CD14-positive monocyte (primary cell): Measurements from ENCODE around the gene B3GNT7. TPM values are rescaled to one million over a fixed set of nuclear protein-coding genes. Genes with fewer than 3 reads are reported as not detected.

Source experiments
- DNase-seq, 3 donors: peaks; one replicate each; pipeline ENCODE4 v3.0.0-alpha.2; 2011 to 2022
- H2AFZ ChIP-seq: 2 replicates; pipeline ENCODE4 v1.6.0; 2012; ENCODE audit warnings: mild to moderate bottlenecking, low read depth, low read length, inconsistent platforms; ENCODE audit not compliant: insufficient read depth, poor library complexity, severe bottlenecking
- H3K27ac ChIP-seq, 2 donors: 1 replicate in 1 of 2; 2 replicates in 1 of 2; pipeline ENCODE4 v1.5.1; 2012 to 2013; ENCODE audit warnings: low read length in 2 of 2, control low read depth in 1 of 2, inconsistent platforms in 1 of 2, low read depth in 1 of 2, mild to moderate bottlenecking in 1 of 2
- H3K27me3 ChIP-seq, 2 donors: one replicate each; pipeline versions ENCODE4 v1.6.0 to v1.6.1; 2011 to 2013; ENCODE audit warnings: low read length in 2 of 2; ENCODE audit not compliant: control insufficient read depth in 2 of 2, insufficient read depth in 2 of 2
- H3K36me3 ChIP-seq, 2 donors: replicated peaks in 1 of 2; 1 replicate in 1 of 2; 2 replicates in 1 of 2; pipeline versions ENCODE4 v1.5.1 to v1.6.1; 2012 to 2013; ENCODE audit warnings: low read length in 2 of 2, control low read depth in 1 of 2, inconsistent platforms in 1 of 2, mild to moderate bottlenecking in 1 of 2; ENCODE audit not compliant: insufficient read depth in 2 of 2, control insufficient read depth in 1 of 2
- H3K4me1 ChIP-seq, 2 donors: 1 replicate in 1 of 2; 2 replicates in 1 of 2; pipeline versions ENCODE4 v1.5.1 to v1.6.1; 2012 to 2013; ENCODE audit warnings: low read length in 2 of 2, control low read depth in 1 of 2, inconsistent platforms in 1 of 2, mild to moderate bottlenecking in 1 of 2, moderate library complexity in 1 of 2; ENCODE audit not compliant: insufficient read depth in 2 of 2, control insufficient read depth in 1 of 2
- H3K4me2 ChIP-seq: replicated peaks from 2 replicates; pipeline ENCODE3; 2012; ENCODE audit warnings: low read length, moderate library complexity, mild to moderate bottlenecking; ENCODE audit not compliant: poor library complexity, severe bottlenecking; ENCODE audit errors: extremely low read depth
- H3K4me3 ChIP-seq, 3 experiments: fragments of 200-600 bp in 1 of 3; sonication (generic) in 1 of 3; replicated peaks in 1 of 3; 1 replicate in 2 of 3; 2 replicates in 1 of 3; pipeline ENCODE4 v1.5.1; 2011 to 2013; ENCODE audit warnings: low read length in 3 of 3, mild to moderate bottlenecking in 3 of 3, control low read depth in 2 of 3, low read depth in 2 of 3, inconsistent platforms in 1 of 3, moderate library complexity in 1 of 3
- H3K79me2 ChIP-seq: 2 replicates; pipeline ENCODE4 v1.6.0; 2012; ENCODE audit warnings: mild to moderate bottlenecking, control low read depth, inconsistent platforms, low read length, moderate library complexity; ENCODE audit not compliant: insufficient read depth
- H3K9ac ChIP-seq: 2 replicates; pipeline ENCODE4 v1.6.0; 2017; ENCODE audit warnings: low read length, mild to moderate bottlenecking; ENCODE audit not compliant: insufficient read depth, poor library complexity, severe bottlenecking
- H3K9me3 ChIP-seq, 2 donors: replicated peaks in 1 of 2; 1 replicate in 1 of 2; 2 replicates in 1 of 2; pipeline versions ENCODE4 v1.5.1 to v1.6.1; 2012 to 2013; ENCODE audit warnings: low read length in 2 of 2, control low read depth in 1 of 2; ENCODE audit not compliant: control insufficient read depth in 1 of 2, insufficient read depth in 1 of 2
- H4K20me1 ChIP-seq: 2 replicates; pipeline ENCODE4 v1.6.0; 2012; ENCODE audit warnings: mild to moderate bottlenecking, low read length, control low read depth, moderate library complexity; ENCODE audit not compliant: insufficient read depth
- H3K27ac Mint-ChIP-seq, 7 donors: one replicate each; pipeline ENCODE4 v1.8.0; 2020; ENCODE audit warnings: mild to moderate bottlenecking in 7 of 7, mixed read lengths in 7 of 7, moderate library complexity in 6 of 7, inconsistent platforms in 2 of 7
- H3K27me3 Mint-ChIP-seq, 3 donors: one replicate each; pipeline ENCODE4 v1.8.0; 2021 to 2022; ENCODE audit warnings: low read depth in 3 of 3, mild to moderate bottlenecking in 3 of 3, mixed read lengths in 3 of 3, moderate library complexity in 3 of 3, inconsistent platforms in 1 of 3
- H3K36me3 Mint-ChIP-seq, 2 donors: one replicate each; pipeline ENCODE4 v1.8.0; 2020; ENCODE audit warnings: mixed read lengths in 2 of 2, inconsistent platforms in 1 of 2, mild to moderate bottlenecking in 1 of 2
- H3K4me1 Mint-ChIP-seq: one replicate; pipeline ENCODE4 v1.8.0; 2020; ENCODE audit warnings: mild to moderate bottlenecking, mixed read lengths
- H3K4me3 Mint-ChIP-seq, 2 donors: one replicate each; pipeline ENCODE4 v1.8.0; 2020; ENCODE audit warnings: mild to moderate bottlenecking in 2 of 2, mixed read lengths in 2 of 2, moderate library complexity in 1 of 2
- H3K9me3 Mint-ChIP-seq, 7 donors: one replicate each; pipeline ENCODE4 v1.8.0; 2020 to 2022; ENCODE audit warnings: mixed read lengths in 7 of 7, mild to moderate bottlenecking in 6 of 7, moderate library complexity in 6 of 7, inconsistent platforms in 2 of 7
- CTCF ChIP-seq: fragments of 200-600 bp; IDR thresholded peaks from one replicate; pipeline ENCODE4 v1.8.0; 2022; ENCODE audit warnings: antibody characterized with exemption, mild to moderate bottlenecking
- WGBS: methylation state at CpG from one replicate; pipeline ENCODE4 v1.1.5; 2013; ENCODE audit warnings: missing lambda C conversion rate; ENCODE audit not compliant: insufficient coverage; 5-methylcytosine and 5-hydroxymethylcytosine counted together
- intact Hi-C, 2 donors: fragments of 100-400 bp; cut with micrococcal nuclease; formaldehyde crosslinking; loops; one replicate each; pipeline versions ENCODE4 v1.15.0 to v1.15.1; 2023
- polyA plus RNA-seq, 3 donors: library from polyadenylated mRNA; depleted of rRNA in 1 of 3; unstranded in 2 of 3; stranded (reverse) in 1 of 3; fragments of 300-500 nt in 2 of 3; fragments of >200 nt in 1 of 3; fragmentation: Illumina TruSeq in 2 of 3; gene quantifications; 1 replicate in 2 of 3; 2 replicates in 1 of 3; pipeline ENCODE4 v1.2.3, GENCODE V29; 2012 to 2021

Gene B3GNT7
- polyA plus RNA-seq, 3 donors = 0.05 TPM; not detected in 2

- no peak overlapping the region for H2AFZ ChIP-seq
- peaks cover 13 to 19% of the 10 kb centered on the region in 2 donors for H3K4me1 ChIP-seq
- H3K27ac ChIP-seq = no peak overlapping the region
- no peak for DNase-seq
- Mint-ChIP-seq H3K9me3 (no peaks in the 10 kb centered on the region), H3K4me3 (no peak overlapping the region), H3K36me3 (no peaks in the 10 kb centered on the region), H3K27me3 (peaks cover 0 to 4% (median 2%) of the 10 kb centered on the region in 3 donors), H3K27ac (no peak overlapping the region), H3K4me1 (peaks cover 25% of the 10 kb centered on the region)
- no peaks in the 10 kb centered on the region for H4K20me1 ChIP-seq
- TF ChIP-seq CTCF = no peak
- no peaks in the 10 kb centered on the region for H3K36me3 ChIP-seq
- no peaks in the 10 kb centered on the region for H3K27me3 ChIP-seq
- no peak overlapping the region for H3K4me2 ChIP-seq
- no CpG with 5 or more reads among the region's 1 CpG for WGBS
- no peaks in the 10 kb centered on the region for H3K79me2 ChIP-seq
- intact Hi-C loops = no loop called here
- H3K9me3 ChIP-seq = no peaks in the 10 kb centered on the region
- no peak overlapping the region for H3K4me3 ChIP-seq
- H3K9ac ChIP-seq = no peak overlapping the region
Measured at GRCh38 chr2:231347638-231348037, 47.9 kb upstream of the B3GNT7 start.

- Mint-ChIP-seq H3K27me3 (peaks cover 0 to 4% (median 2%) of the 10 kb centered on the region in 3 donors), H3K4me3 (no peak overlapping the region), H3K9me3 (no peaks in the 10 kb centered on the region), H3K27ac (no peak overlapping the region), H3K36me3 (no peaks in the 10 kb centered on the region), H3K4me1 (peaks cover 20% of the 10 kb centered on the region)
- Histone ChIP-seq H3K79me2 (no peaks in the 10 kb centered on the region), H3K27me3 (no peaks in the 10 kb centered on the region), H3K4me2 (no peak overlapping the region), H4K20me1 (no peaks in the 10 kb centered on the region), H2AFZ (no peak overlapping the region), H3K9ac (no peak overlapping the region), H3K36me3 (no peaks in the 10 kb centered on the region), H3K4me1 (peaks cover 8 to 14% of the 10 kb centered on the region in 2 donors), H3K4me3 (no peak overlapping the region), H3K9me3 (no peaks in the 10 kb centered on the region), H3K27ac (no peak overlapping the region)
- WGBS = no CpG with 5 or more reads among the region's 2 CpGs
- no peak for DNase-seq
- intact Hi-C loops = no loop called here
- TF ChIP-seq CTCF = no peak
Measured at GRCh38 chr2:231348173-231348572, 47.3 kb upstream of the B3GNT7 start.
